Endothelial cell (in vitro differentiated cells): ENCODE data around the gene EXOSC10. TPM values are rescaled to one million over a fixed set of nuclear protein-coding genes. Genes with fewer than 3 reads are reported as not detected.
A peak's percentile ranks its signal among the peaks of the same experiment; 100 is the strongest.

Experiments used
- DNase-seq: peaks from one replicate; pipeline ENCODE4 v3.0.0; 2021; ENCODE audit warnings: low spot score
- H3K27ac Mint-ChIP-seq: one replicate; pipeline ENCODE4 v1.8.0; 2021; ENCODE audit warnings: mixed read lengths, inconsistent platforms; ENCODE audit not compliant: unreplicated experiment
- H3K27me3 Mint-ChIP-seq: one replicate; pipeline ENCODE4 v1.8.0; 2021; ENCODE audit warnings: mild to moderate bottlenecking, moderate library complexity, mixed read lengths, inconsistent platforms; ENCODE audit not compliant: unreplicated experiment
- H3K36me3 Mint-ChIP-seq: one replicate; pipeline ENCODE4 v1.8.0; 2021; ENCODE audit warnings: mild to moderate bottlenecking, low read depth, mixed read lengths, inconsistent platforms; ENCODE audit not compliant: unreplicated experiment
- H3K4me1 Mint-ChIP-seq: one replicate; pipeline ENCODE4 v1.8.0; 2021; ENCODE audit warnings: mild to moderate bottlenecking, mixed read lengths, inconsistent platforms; ENCODE audit not compliant: unreplicated experiment
- H3K4me3 Mint-ChIP-seq: one replicate; pipeline ENCODE4 v1.8.0; 2021; ENCODE audit warnings: mild to moderate bottlenecking, mixed read lengths, inconsistent platforms; ENCODE audit not compliant: unreplicated experiment
- H3K9me3 Mint-ChIP-seq: one replicate; pipeline ENCODE4 v1.8.0; 2021; ENCODE audit warnings: mixed read lengths, inconsistent platforms; ENCODE audit not compliant: unreplicated experiment
- CTCF ChIP-seq: fragments of 200-600 bp; sonication (generic); IDR thresholded peaks from one replicate; pipeline ENCODE4 v1.5.0; 2021; ENCODE audit warnings: antibody characterized with exemption; ENCODE audit not compliant: unreplicated experiment
- total RNA-seq: library from RNA; stranded (reverse); fragmentation: NEBNext Ultra II Directional; extraction: Animal tissue kit (Norgen Biotek cat#: 25700); gene quantifications from one replicate; pipeline ENCODE4 v1.2.1, GENCODE V29; 2021; ENCODE audit not compliant: unreplicated experiment

Gene EXOSC10
- total RNA-seq, 1 donor from 2014 or later: 80.6 TPM

- no peak overlapping the region for H3K27ac Mint-ChIP-seq
- no peaks in the 10 kb centered on the region for H3K9me3 Mint-ChIP-seq
- peaks cover 70% of the 10 kb centered on the region for H3K36me3 Mint-ChIP-seq
- DNase-seq: no peak
- no peak for TF ChIP-seq CTCF
- peaks cover 1% of the 10 kb centered on the region for H3K27me3 Mint-ChIP-seq
- no peaks in the 10 kb centered on the region for H3K4me1 Mint-ChIP-seq
- H3K4me3 Mint-ChIP-seq: peak overlapping the region; percentile 19
Measured at GRCh38 chr1:11129649-11130390, 30.2 kb upstream of the EXOSC10 start.

- Mint-ChIP-seq H3K4me1 (no peaks in the 10 kb centered on the region), H3K4me3 (peak overlapping the region; percentile 29)
- no peak for DNase-seq
Measured at GRCh38 chr1:11126569-11126968, 26.9 kb upstream of the EXOSC10 start.

GRCh38 chr1:11125931-11126330 lies 26.3 kb upstream of the EXOSC10 start:
- no peak for DNase-seq
- Mint-ChIP-seq H3K4me3 (peak overlapping the region; percentile 29), H3K36me3 (peaks cover 53% of the 10 kb centered on the region), H3K9me3 (no peaks in the 10 kb centered on the region), H3K27me3 (peaks cover 1% of the 10 kb centered on the region), H3K27ac (no peak overlapping the region), H3K4me1 (no peaks in the 10 kb centered on the region)
- no peak for TF ChIP-seq CTCF

More at GRCh38 chr1:11126569-11126968, 26.9 kb upstream of the EXOSC10 start:
- Mint-ChIP-seq H3K27ac (no peak overlapping the region), H3K9me3 (no peaks in the 10 kb centered on the region), H3K27me3 (peaks cover 1% of the 10 kb centered on the region), H3K36me3 (peaks cover 57% of the 10 kb centered on the region)
- TF ChIP-seq CTCF: no peak

GRCh38 chr1:11124965-11125364 lies 25.3 kb upstream of the EXOSC10 start:
- Mint-ChIP-seq H3K27me3 (peaks cover 1% of the 10 kb centered on the region), H3K9me3 (no peaks in the 10 kb centered on the region), H3K4me1 (no peaks in the 10 kb centered on the region), H3K27ac (no peak overlapping the region), H3K4me3 (no peak overlapping the region), H3K36me3 (peaks cover 49% of the 10 kb centered on the region)
- no peak for DNase-seq
- no peak for TF ChIP-seq CTCF

- no peaks in the 10 kb centered on the region for H3K27me3 Mint-ChIP-seq
- no peaks in the 10 kb centered on the region for H3K4me1 Mint-ChIP-seq
- no peaks in the 10 kb centered on the region for H3K9me3 Mint-ChIP-seq
- TF ChIP-seq CTCF: no peak
- no peak for DNase-seq
- no peak overlapping the region for H3K4me3 Mint-ChIP-seq
- no peak overlapping the region for H3K27ac Mint-ChIP-seq
- H3K36me3 Mint-ChIP-seq: peaks cover 40% of the 10 kb centered on the region
Measured at GRCh38 chr1:11116318-11116717, 16.6 kb upstream of the EXOSC10 start.
